Skeletal muscle tissue (tissue), 4 donors: ENCODE data around the gene VWA8. TPM values are rescaled to one million over a fixed set of nuclear protein-coding genes. Genes with fewer than 3 reads are reported as not detected.

Source experiments
- H3K27ac ChIP-seq: one replicate; pipeline ENCODE4 v1.7.0; 2013; ENCODE audit warnings: mild to moderate bottlenecking, low read depth, low read length, inconsistent platforms
- H3K27me3 ChIP-seq, 3 donors: one replicate each; pipeline ENCODE4 v1.7.0; 2013; ENCODE audit warnings: low read length in 3 of 3; ENCODE audit not compliant: control insufficient read depth in 3 of 3, insufficient read depth in 3 of 3
- H3K36me3 ChIP-seq, 3 donors: one replicate each; pipeline ENCODE4 v1.7.0; 2013; ENCODE audit warnings: low read length in 3 of 3; ENCODE audit not compliant: control insufficient read depth in 3 of 3, insufficient read depth in 3 of 3
- H3K4me1 ChIP-seq, 3 donors: one replicate each; pipeline ENCODE4 v1.7.0; 2013; ENCODE audit warnings: low read length in 3 of 3, mild to moderate bottlenecking in 3 of 3; ENCODE audit not compliant: control insufficient read depth in 3 of 3, insufficient read depth in 3 of 3
- H3K4me3 ChIP-seq, 3 donors: one replicate each; pipeline ENCODE4 v1.7.0; 2013; ENCODE audit warnings: low read length in 3 of 3
- H3K9ac ChIP-seq, 3 donors: one replicate each; pipeline ENCODE4 v1.7.0; 2013; ENCODE audit warnings: low read length in 3 of 3, mild to moderate bottlenecking in 3 of 3, moderate library complexity in 2 of 3, low read depth in 1 of 3
- H3K9me3 ChIP-seq, 3 donors: one replicate each; pipeline ENCODE4 v1.7.0; 2013; ENCODE audit warnings: low read length in 3 of 3; ENCODE audit not compliant: control insufficient read depth in 3 of 3
- total RNA-seq: library from RNA; depleted of rRNA; stranded (reverse); fragments of >200 nt; gene quantifications from one replicate; pipeline ENCODE4 v1.2.3, GENCODE V29; 2014
- donor health status: Osteomylitis.

VWA8 gene
- total RNA-seq, 1 donor from 2014 or later = 49.1 TPM

DNA sequence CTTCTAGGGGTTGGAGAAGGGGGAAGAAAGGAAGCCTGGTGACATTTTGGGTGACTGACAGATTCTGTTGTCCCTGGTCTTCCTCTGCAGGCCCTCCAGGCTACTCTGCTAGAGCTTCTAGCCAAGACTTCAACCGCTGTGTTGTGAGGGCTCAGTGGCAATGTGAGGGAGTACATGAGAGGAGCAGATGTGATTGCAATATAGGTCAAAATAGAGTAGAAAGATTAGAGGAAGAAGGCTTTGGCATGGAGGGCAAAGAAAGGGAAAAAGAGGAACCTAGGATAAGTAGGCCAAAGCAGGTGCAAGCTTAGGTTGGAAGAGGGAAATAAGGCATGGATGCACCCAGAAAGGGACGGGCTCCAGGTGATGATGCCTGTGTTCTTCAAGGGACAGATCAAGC lies 286.7 kb downstream of the VWA8 start:
- Histone ChIP-seq H3K9ac (no peak overlapping the region), H3K9me3 (no peaks in the 10 kb centered on the region), H3K4me3 (no peak overlapping the region), H3K4me1 (peaks cover 0 to 9% (median 8%) of the 10 kb centered on the region in 3 donors), H3K27me3 (no peaks in the 10 kb centered on the region), H3K27ac (no peak overlapping the region), H3K36me3 (peaks cover 0 to 3% (median 2%) of the 10 kb centered on the region in 3 donors)

DNA sequence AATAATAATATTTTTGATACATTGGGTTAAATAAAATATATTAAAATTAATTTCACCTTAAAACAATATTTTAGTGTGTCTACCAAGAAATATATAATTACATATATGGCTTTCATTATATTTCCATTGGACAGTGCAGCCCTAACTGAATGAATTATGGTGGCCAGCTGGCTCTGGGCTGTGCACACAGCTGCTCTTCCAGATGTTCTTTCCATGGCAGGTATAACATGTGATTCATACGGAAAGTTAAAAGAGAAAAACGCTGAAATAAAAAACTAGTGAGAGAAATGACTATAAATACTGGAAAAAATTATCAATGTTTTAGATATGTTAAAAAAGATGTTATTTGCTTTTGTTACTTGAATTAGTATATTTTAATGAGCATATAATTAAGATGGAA lies 287.3 kb downstream of the VWA8 start:
- no peak overlapping the region for H3K4me3 ChIP-seq
- H3K4me1 ChIP-seq = peaks cover 0 to 7% (median 5%) of the 10 kb centered on the region in 3 donors
- H3K27me3 ChIP-seq = no peaks in the 10 kb centered on the region
- no peaks in the 10 kb centered on the region for H3K9me3 ChIP-seq
- peaks cover 0 to 3% (median 2%) of the 10 kb centered on the region in 3 donors for H3K36me3 ChIP-seq
- H3K27ac ChIP-seq = no peak overlapping the region
- no peak overlapping the region for H3K9ac ChIP-seq

- H3K4me3 ChIP-seq = no peak overlapping the region
- peaks cover 0 to 6% (median 3%) of the 10 kb centered on the region in 3 donors for H3K4me1 ChIP-seq
- H3K36me3 ChIP-seq = peaks cover 0 to 3% (median 2%) of the 10 kb centered on the region in 3 donors
- H3K27me3 ChIP-seq = no peaks in the 10 kb centered on the region
- no peak overlapping the region for H3K9ac ChIP-seq
- no peaks in the 10 kb centered on the region for H3K9me3 ChIP-seq
- no peak overlapping the region for H3K27ac ChIP-seq
These were observed 290.0 kb downstream of the VWA8 start for GRCh38 chr13:41670873-41671443.

- Histone ChIP-seq H3K27me3 (no peaks in the 10 kb centered on the region), H3K9me3 (no peaks in the 10 kb centered on the region), H3K4me3 (no peak overlapping the region), H3K9ac (peak overlapping the region in 1 of 3 donors; percentile 17), H3K36me3 (peaks cover 0 to 3% (median 2%) of the 10 kb centered on the region in 3 donors), H3K27ac (no peak overlapping the region), H3K4me1 (peaks cover 0 to 6% (median 3%) of the 10 kb centered on the region in 3 donors)
These were observed 292.7 kb downstream of the VWA8 start for GRCh38 chr13:41668130-41668757.

GRCh38 chr13:41666644-41667043 lies 294.3 kb downstream of the VWA8 start:
- Histone ChIP-seq H3K4me1 (peaks cover 0 to 6% (median 3%) of the 10 kb centered on the region in 3 donors), H3K9ac (no peak overlapping the region), H3K36me3 (peaks cover 0 to 3% (median 2%) of the 10 kb centered on the region in 3 donors), H3K9me3 (no peaks in the 10 kb centered on the region), H3K4me3 (no peak overlapping the region), H3K27ac (no peak overlapping the region), H3K27me3 (no peaks in the 10 kb centered on the region)

DNA sequence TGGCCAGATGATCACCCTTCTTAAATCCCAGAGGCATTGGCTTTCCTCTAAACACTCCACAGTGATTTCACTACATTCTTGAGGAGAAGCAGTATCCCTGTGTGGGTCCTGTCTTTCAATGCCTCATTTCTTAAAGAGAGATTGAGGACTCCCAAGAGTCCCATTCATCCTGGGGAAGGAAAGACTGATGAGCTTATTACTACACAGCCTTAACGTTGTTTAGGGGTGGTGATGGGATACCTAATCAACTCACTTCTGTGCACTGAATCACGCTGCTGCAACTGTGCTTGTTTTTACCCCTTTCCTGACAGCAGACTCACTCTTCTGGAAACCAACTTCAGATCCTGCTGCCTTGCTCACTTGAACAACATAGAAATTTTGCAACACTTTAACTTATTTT lies 300.5 kb downstream of the VWA8 start:
- no peaks in the 10 kb centered on the region for H3K4me1 ChIP-seq
- H3K27ac ChIP-seq = no peak overlapping the region
- H3K4me3 ChIP-seq = no peak overlapping the region
- no peak overlapping the region for H3K9ac ChIP-seq
- H3K27me3 ChIP-seq = no peaks in the 10 kb centered on the region
- H3K9me3 ChIP-seq = no peaks in the 10 kb centered on the region
- peaks cover 0 to 4% (median 0%) of the 10 kb centered on the region in 3 donors for H3K36me3 ChIP-seq

DNA sequence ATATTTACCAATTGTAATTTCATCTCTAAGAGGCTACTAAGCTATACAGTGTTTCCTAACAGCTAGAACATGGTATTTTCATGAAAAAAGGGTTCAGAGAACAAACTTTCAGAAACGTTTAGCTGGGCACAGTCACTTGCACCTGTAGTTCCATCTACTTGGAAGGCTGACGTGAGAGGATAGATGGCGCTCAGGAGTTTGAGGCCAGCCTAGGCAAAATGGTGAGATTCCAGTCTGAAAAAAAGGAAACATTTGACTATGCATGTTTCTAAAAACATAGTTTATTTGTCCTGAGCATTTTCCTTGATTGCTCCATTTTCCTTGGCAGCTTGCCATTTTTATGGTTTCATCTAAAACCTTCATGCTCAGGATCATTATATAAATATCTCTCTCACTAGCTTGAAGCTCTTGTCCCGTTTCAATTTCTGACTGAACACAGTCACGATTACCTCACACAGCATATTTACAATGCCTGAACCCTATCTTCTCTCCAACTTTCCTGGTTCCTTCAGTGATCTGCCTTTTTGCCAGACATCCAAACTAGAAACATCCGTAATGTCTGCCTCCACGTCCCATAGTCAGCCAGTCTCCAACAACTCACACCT lies 302.8 kb downstream of the VWA8 start:
- Histone ChIP-seq H3K4me1 (no peaks in the 10 kb centered on the region), H3K9ac (no peak overlapping the region), H3K4me3 (no peak overlapping the region), H3K27ac (no peak overlapping the region), H3K36me3 (peaks cover 0 to 4% (median 0%) of the 10 kb centered on the region in 3 donors), H3K9me3 (no peaks in the 10 kb centered on the region), H3K27me3 (no peaks in the 10 kb centered on the region)

DNA sequence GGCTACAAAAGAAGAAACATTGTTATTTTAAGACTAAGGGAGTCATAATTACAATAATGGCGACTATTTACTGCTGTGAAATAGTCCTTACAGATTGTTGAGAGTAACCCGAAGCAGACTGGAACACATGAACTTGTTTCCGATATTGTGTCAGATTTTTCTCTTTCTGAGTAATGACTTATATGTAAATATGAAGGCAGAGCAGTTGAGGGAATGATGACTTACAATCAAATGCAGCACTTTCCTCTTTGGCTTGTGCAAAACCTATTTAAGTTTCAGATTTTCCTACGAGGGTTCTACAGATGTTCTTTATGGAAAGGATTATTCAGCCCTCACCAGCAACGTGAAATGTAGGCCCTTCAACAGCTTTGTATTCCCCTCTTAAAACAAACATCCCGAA lies 304.9 kb downstream of the VWA8 start:
- H3K27me3 ChIP-seq = no peaks in the 10 kb centered on the region
- H3K27ac ChIP-seq = no peak overlapping the region
- H3K36me3 ChIP-seq = peaks cover 0 to 4% (median 0%) of the 10 kb centered on the region in 3 donors
- H3K4me3 ChIP-seq = no peak overlapping the region
- H3K4me1 ChIP-seq = no peaks in the 10 kb centered on the region
- H3K9ac ChIP-seq = no peak overlapping the region
- no peaks in the 10 kb centered on the region for H3K9me3 ChIP-seq

GRCh38 chr13:41654796-41655195 lies 306.1 kb downstream of the VWA8 start:
- no peaks in the 10 kb centered on the region for H3K4me1 ChIP-seq
- no peak overlapping the region for H3K27ac ChIP-seq
- no peak overlapping the region for H3K4me3 ChIP-seq
- H3K27me3 ChIP-seq = no peaks in the 10 kb centered on the region
- H3K36me3 ChIP-seq = no peaks in the 10 kb centered on the region
- H3K9ac ChIP-seq = no peak overlapping the region
- H3K9me3 ChIP-seq = no peaks in the 10 kb centered on the region

DNA sequence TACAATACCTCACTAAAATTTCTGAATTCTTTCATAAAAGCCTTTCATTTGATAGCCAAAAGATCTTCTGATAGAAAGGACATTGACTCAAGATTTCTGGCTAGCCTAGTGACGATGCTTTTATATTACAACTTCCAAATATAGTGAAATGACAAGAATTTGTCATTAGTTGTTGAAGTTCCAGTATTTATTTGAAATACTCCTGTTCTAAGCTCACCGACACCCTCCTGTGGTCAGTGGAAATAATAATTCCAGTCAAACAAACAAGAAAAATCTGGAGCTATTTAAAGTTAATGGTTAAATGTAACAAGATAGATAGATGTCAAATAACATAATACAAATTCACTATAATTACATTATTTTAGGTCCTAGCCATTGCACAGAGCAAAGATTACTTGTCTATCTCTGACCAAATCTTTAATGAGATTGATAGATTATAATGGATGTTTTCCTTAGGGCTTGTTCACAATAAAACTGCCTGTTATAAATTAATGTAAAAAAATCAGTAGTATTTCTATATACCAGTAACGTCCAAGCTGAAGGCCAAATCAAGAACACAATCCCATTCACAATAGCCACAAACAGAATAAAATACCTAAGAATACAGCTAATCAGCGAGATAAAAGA lies 308.1 kb downstream of the VWA8 start:
- no peaks in the 10 kb centered on the region for H3K4me1 ChIP-seq
- no peaks in the 10 kb centered on the region for H3K36me3 ChIP-seq
- no peaks in the 10 kb centered on the region for H3K27me3 ChIP-seq
- no peak overlapping the region for H3K4me3 ChIP-seq
- H3K9ac ChIP-seq = no peak overlapping the region
- H3K27ac ChIP-seq = no peak overlapping the region
- no peaks in the 10 kb centered on the region for H3K9me3 ChIP-seq
